Measurements from ENCODE around the gene OR13C2.

The OR13C2 gene

DNA sequence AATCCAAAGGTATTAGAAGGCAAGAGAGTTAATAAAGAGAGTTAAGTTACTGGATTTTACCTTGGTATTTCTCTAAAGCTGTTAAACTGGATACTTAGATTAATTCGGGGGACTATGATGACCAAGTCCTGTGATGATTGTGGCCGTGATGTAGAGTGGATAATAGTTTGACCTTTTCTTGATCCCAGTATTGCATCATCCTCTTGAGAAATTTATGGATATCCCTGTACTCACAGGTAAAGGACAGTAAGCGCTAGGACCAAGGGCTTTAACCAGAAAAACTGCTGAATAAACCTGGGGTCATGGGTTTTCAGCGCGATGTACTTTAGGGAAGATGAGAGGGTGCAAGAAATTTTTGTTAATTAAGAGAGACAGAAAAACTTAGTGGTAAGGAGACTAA, 28.2 kb downstream of the OR13C2 start:
- no peak overlapping the region for H3K27ac Mint-ChIP-seq
- no peaks in the 10 kb centered on the region for H3K27me3 Mint-ChIP-seq (ENCODE audit: low read depth)
- H3K9me3 Mint-ChIP-seq: peaks cover 4% of the 10 kb centered on the region
- H3K36me3 Mint-ChIP-seq (ENCODE audit: low read depth): no peaks in the 10 kb centered on the region
- H3K4me1 Mint-ChIP-seq (ENCODE audit: low read depth): no peaks in the 10 kb centered on the region
- DNase-seq (ENCODE audit: low spot score): no peak
- no peak overlapping the region for H3K4me3 Mint-ChIP-seq

DNA sequence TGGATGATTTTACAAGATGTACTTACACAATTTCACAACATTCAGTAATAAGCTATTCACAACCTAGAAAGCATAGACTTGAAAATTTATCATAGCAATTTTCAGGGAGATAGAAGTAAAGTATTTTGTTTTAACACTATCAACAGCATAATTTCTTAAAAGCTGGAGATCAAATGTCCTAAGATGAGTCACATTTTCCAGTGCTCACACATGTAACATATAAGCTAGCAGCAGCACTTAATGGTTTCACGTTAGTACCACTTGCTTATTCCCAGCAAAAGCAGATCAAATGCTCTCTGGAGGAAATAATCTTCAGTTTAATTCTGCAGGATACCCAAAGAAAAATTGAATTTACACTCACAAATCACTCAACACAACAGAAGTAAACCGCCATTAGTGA, 30.0 kb downstream of the OR13C2 start:
- Mint-ChIP-seq H3K9me3 (peaks cover 4% of the 10 kb centered on the region), H3K27ac (no peak overlapping the region), H3K4me3 (no peak overlapping the region), H3K27me3 (ENCODE audit: low read depth) (no peaks in the 10 kb centered on the region), H3K36me3 (ENCODE audit: low read depth) (no peaks in the 10 kb centered on the region), H3K4me1 (ENCODE audit: low read depth) (no peaks in the 10 kb centered on the region)
- DNase-seq (ENCODE audit: low spot score): no peak

GRCh38 chr9:104572612-104573011, 32.8 kb downstream of the OR13C2 start:
- H3K4me3 Mint-ChIP-seq: no peak overlapping the region
- H3K4me1 Mint-ChIP-seq (ENCODE audit: low read depth): no peaks in the 10 kb centered on the region
- DNase-seq (ENCODE audit: low spot score): no peak
- H3K27me3 Mint-ChIP-seq (ENCODE audit: low read depth): no peaks in the 10 kb centered on the region
- H3K36me3 Mint-ChIP-seq (ENCODE audit: low read depth): no peaks in the 10 kb centered on the region
- peaks cover 4% of the 10 kb centered on the region for H3K9me3 Mint-ChIP-seq
- no peak overlapping the region for H3K27ac Mint-ChIP-seq

DNA sequence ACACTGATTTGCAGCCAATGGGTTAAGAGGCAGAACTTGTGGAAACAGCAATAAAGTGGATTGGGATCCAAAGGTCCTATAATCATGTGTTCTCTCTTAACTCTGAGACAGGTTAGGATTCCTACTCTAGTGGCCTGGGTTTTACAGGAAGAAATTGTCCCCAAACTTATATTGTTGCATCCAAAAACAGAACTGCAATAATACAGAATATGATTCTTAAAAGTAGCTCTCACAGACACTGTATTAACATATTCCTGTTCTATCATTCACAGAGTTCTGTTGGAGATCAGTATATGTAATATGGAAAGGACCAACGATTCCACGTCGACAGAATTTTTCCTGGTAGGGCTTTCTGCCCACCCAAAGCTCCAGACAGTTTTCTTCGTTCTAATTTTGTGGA, 36.6 kb downstream of the OR13C2 start, which contains the start of gene OR13C8:
Gene OR13C8 (plus strand): TSS at position 301 of the 400 bp plus-strand sequence. CDS start 0 bp downstream, at position 301.
- H3K4me1 Mint-ChIP-seq (ENCODE audit: low read depth): no peaks in the 10 kb centered on the region
- DNase-seq (ENCODE audit: low spot score): no peak
- H3K36me3 Mint-ChIP-seq (ENCODE audit: low read depth): no peaks in the 10 kb centered on the region

DNA sequence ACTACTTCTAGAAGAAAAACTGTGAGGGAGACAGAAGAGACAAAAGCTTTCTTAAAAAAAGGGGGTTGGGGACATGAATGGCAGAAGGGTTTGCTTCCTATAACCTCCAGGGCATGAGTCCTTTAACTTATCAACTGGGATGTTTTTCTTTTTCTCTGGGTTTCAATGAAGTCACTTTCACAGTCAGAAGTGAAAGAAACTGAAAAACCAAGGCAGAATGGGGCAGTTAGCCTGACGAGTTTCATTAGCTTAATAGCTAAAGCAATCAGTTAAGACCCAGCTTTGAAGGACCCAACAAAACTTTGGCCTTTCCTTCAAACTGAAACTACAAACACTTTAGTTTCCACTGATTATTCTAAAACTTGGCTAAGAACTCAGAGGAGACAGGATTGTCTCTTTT, 41.1 kb downstream of the OR13C2 start:
- no peak for DNase-seq (ENCODE audit: low spot score)
- H3K27ac Mint-ChIP-seq: no peak overlapping the region
- H3K4me1 Mint-ChIP-seq (ENCODE audit: low read depth): no peaks in the 10 kb centered on the region
- no peak overlapping the region for H3K4me3 Mint-ChIP-seq
- no peaks in the 10 kb centered on the region for H3K9me3 Mint-ChIP-seq
- H3K27me3 Mint-ChIP-seq (ENCODE audit: low read depth): no peaks in the 10 kb centered on the region
- no peaks in the 10 kb centered on the region for H3K36me3 Mint-ChIP-seq (ENCODE audit: low read depth)

More for the DNA sequence above, 36.6 kb downstream of the OR13C2 start, which contains the start of gene OR13C8:
- peaks cover 4% of the 10 kb centered on the region for H3K9me3 Mint-ChIP-seq
- no peak within 1 kb of the TSS for H3K4me3 Mint-ChIP-seq
- no peak within 1 kb of the TSS for H3K27ac Mint-ChIP-seq
- H3K27me3 Mint-ChIP-seq (ENCODE audit: low read depth): no peaks in the 10 kb centered on the region

GRCh38 chr9:104556830-104557634, 48.4 kb downstream of the OR13C2 start:
- H3K27ac Mint-ChIP-seq: no peak overlapping the region
- H3K4me3 Mint-ChIP-seq: no peak overlapping the region
- H3K9me3 Mint-ChIP-seq: no peaks in the 10 kb centered on the region
- no peaks in the 10 kb centered on the region for H3K36me3 Mint-ChIP-seq (ENCODE audit: low read depth)
- no peaks in the 10 kb centered on the region for H3K4me1 Mint-ChIP-seq (ENCODE audit: low read depth)
- H3K27me3 Mint-ChIP-seq (ENCODE audit: low read depth): no peaks in the 10 kb centered on the region
- no peak for DNase-seq (ENCODE audit: low spot score)

DNA sequence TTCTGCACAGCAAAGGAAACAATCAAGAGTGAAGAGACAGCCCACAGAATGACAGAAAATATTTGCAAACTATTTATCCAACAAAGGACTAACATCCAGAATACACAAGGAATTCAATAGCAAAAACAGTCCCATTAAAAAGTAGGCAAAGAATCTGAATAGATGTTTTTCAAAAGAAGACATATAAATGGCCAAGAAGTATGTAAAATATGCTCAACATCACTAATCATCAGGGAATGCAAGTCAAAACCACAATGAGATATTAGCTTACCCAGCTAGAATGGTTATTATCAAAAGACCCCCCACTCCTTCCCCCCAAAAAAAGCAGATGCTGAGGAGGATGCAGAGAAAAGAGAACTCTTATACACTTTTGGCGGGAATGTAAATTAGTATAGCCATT, 49.9 kb downstream of the OR13C2 start:
- no peaks in the 10 kb centered on the region for H3K36me3 Mint-ChIP-seq (ENCODE audit: low read depth)
- H3K4me1 Mint-ChIP-seq (ENCODE audit: low read depth): no peaks in the 10 kb centered on the region
- H3K27me3 Mint-ChIP-seq (ENCODE audit: low read depth): no peaks in the 10 kb centered on the region
- H3K4me3 Mint-ChIP-seq: no peak overlapping the region
- DNase-seq (ENCODE audit: low spot score): no peak
- no peak overlapping the region for H3K27ac Mint-ChIP-seq
- no peaks in the 10 kb centered on the region for H3K9me3 Mint-ChIP-seq

Data from T-helper 2 cell treated with Interferon-gamma antibody and Interleukin-4, amounts not matched to agents 5 μg/mL and 100 μg/mL, for 36 hours (primary cell).